OCI-LY1 (cell line): ENCODE measurements around the gene CDK10.

Source experiments
- H2AFZ ChIP-seq: fragments of 200-600 bp; sonication (generic), shearing (Covaris generic); 2 replicates; pipeline ENCODE4 v1.6.0; 2014; ENCODE audit warnings: antibody characterized with exemption, mild to moderate bottlenecking, low read length
- H3F3A ChIP-seq: fragments of 200-600 bp; sonication (generic), shearing (Covaris generic); 2 replicates; pipeline ENCODE4 v1.6.0; 2014; ENCODE audit warnings: mild to moderate bottlenecking, antibody characterized with exemption, low read length, moderate library complexity; ENCODE audit not compliant: insufficient read depth
- H3K27ac ChIP-seq: fragments of 200-600 bp; sonication (generic); 2 replicates; pipeline ENCODE4 v1.5.1; 2014; ENCODE audit warnings: low read length, mixed run types, mild to moderate bottlenecking, low read depth; ENCODE audit not compliant: poor library complexity, severe bottlenecking
- H3K27me3 ChIP-seq: fragments of 200-600 bp; sonication (generic); 2 replicates; pipeline ENCODE4 v1.6.0; 2014; ENCODE audit warnings: antibody characterized with exemption, mild to moderate bottlenecking, low read length, moderate library complexity; ENCODE audit not compliant: insufficient read depth
- H3K36me3 ChIP-seq: fragments of 200-600 bp; sonication (generic); 2 replicates; pipeline ENCODE4 v1.6.1; 2014; ENCODE audit warnings: mild to moderate bottlenecking, antibody characterized with exemption, low read length, moderate library complexity, mixed read lengths; ENCODE audit not compliant: insufficient read depth
- H3K4me1 ChIP-seq: fragments of 200-600 bp; sonication (generic); 2 replicates; pipeline ENCODE4 v1.5.1; 2014; ENCODE audit warnings: mild to moderate bottlenecking, low read length, moderate library complexity; ENCODE audit not compliant: insufficient read depth, severe bottlenecking
- H3K4me2 ChIP-seq: fragments of 200-600 bp; sonication (generic), shearing (Covaris generic); 2 replicates; pipeline ENCODE4 v1.6.1; 2014; ENCODE audit warnings: low read length
- H3K4me3 ChIP-seq: fragments of 200-600 bp; sonication (generic); 2 replicates; pipeline ENCODE4 v1.5.1; 2014; ENCODE audit warnings: low read length, low read depth, mild to moderate bottlenecking, mixed read lengths; ENCODE audit not compliant: poor library complexity, severe bottlenecking
- H3K79me2 ChIP-seq: fragments of 200-600 bp; shearing (Covaris generic); 2 replicates; pipeline ENCODE4 v1.6.1; 2016; ENCODE audit warnings: mixed run types, low read length, mixed read lengths; ENCODE audit not compliant: insufficient read depth
- H3K9ac ChIP-seq: fragments of 200-600 bp; sonication (generic), shearing (Covaris generic); 2 replicates; pipeline ENCODE4 v1.6.1; 2014; ENCODE audit warnings: mild to moderate bottlenecking, low read length, mixed read lengths
- H3K9me2 ChIP-seq: fragments of 200-600 bp; sonication (generic), shearing (Covaris generic); 2 replicates; pipeline ENCODE4 v1.6.1; 2014; ENCODE audit warnings: low read depth, mild to moderate bottlenecking, low read length, mixed read lengths
- H3K9me3 ChIP-seq: fragments of 200-600 bp; shearing (Covaris generic); 2 replicates; pipeline ENCODE4 v1.6.1; 2014; ENCODE audit warnings: low read length, mixed read lengths
- H4K20me1 ChIP-seq: fragments of 200-600 bp; sonication (generic), shearing (Covaris generic); 2 replicates; pipeline ENCODE4 v1.6.0; 2016; ENCODE audit warnings: mild to moderate bottlenecking, low read length; ENCODE audit not compliant: insufficient read depth
- CTCF ChIP-seq: fragments of 200-600 bp; sonication (generic), shearing (Covaris generic); IDR thresholded peaks from 2 replicates; pipeline ENCODE4 v1.5.1; 2017; ENCODE audit warnings: mild to moderate bottlenecking, antibody characterized with exemption, low read length, moderate library complexity, mixed read lengths
- EZH2 ChIP-seq: fragments of 200-600 bp; sonication (generic), shearing (Covaris generic); IDR thresholded peaks from 2 replicates; pipeline ENCODE4 v1.8.0; 2017; ENCODE audit warnings: borderline replicate concordance, mixed run types, mild to moderate bottlenecking, antibody characterized with exemption, low read length, moderate library complexity, mixed read lengths

CDK10 gene

GRCh38 chr16:89733322-89733721 is 46.8 kb downstream of the CDK10 start:
- Histone ChIP-seq H3K4me1 (no peaks in the 10 kb centered on the region), H3K4me2 (no peak overlapping the region), H3K4me3 (no peak overlapping the region), H3K36me3 (peaks cover 81% of the 10 kb centered on the region), H3K9me3 (no peaks in the 10 kb centered on the region), H3F3A (no peaks in the 10 kb centered on the region), H3K79me2 (no peaks in the 10 kb centered on the region), H4K20me1 (no peaks in the 10 kb centered on the region), H3K27me3 (no peaks in the 10 kb centered on the region), H3K9me2 (no peaks in the 10 kb centered on the region), H2AFZ (no peak overlapping the region), H3K27ac (no peak overlapping the region), H3K9ac (no peak overlapping the region)
- TF ChIP-seq CTCF: no peak
- no peak for TF ChIP-seq EZH2

- Histone ChIP-seq H3K79me2 (no peaks in the 10 kb centered on the region), H3F3A (no peaks in the 10 kb centered on the region), H3K36me3 (peaks cover 85% of the 10 kb centered on the region), H3K27me3 (no peaks in the 10 kb centered on the region), H3K4me1 (no peaks in the 10 kb centered on the region), H3K9me3 (no peaks in the 10 kb centered on the region), H3K9ac (no peak overlapping the region), H3K27ac (no peak overlapping the region), H3K4me3 (no peak overlapping the region), H4K20me1 (no peaks in the 10 kb centered on the region), H2AFZ (no peak overlapping the region), H3K4me2 (no peak overlapping the region), H3K9me2 (no peaks in the 10 kb centered on the region)
- TF ChIP-seq CTCF (no peak), EZH2 (no peak)
These were observed 47.3 kb downstream of the CDK10 start for GRCh38 chr16:89733792-89734191.

- no peak overlapping the region for H3K27ac ChIP-seq
- no peaks in the 10 kb centered on the region for H3K4me1 ChIP-seq
- H3K9me3 ChIP-seq: no peaks in the 10 kb centered on the region
- H3K4me2 ChIP-seq: no peak overlapping the region
- no peaks in the 10 kb centered on the region for H3K79me2 ChIP-seq
- no peaks in the 10 kb centered on the region for H3F3A ChIP-seq
- H4K20me1 ChIP-seq: no peaks in the 10 kb centered on the region
- TF ChIP-seq CTCF (no peak), EZH2 (no peak)
- no peak overlapping the region for H3K4me3 ChIP-seq
- H3K36me3 ChIP-seq: peaks cover 88% of the 10 kb centered on the region
- H3K9me2 ChIP-seq: no peaks in the 10 kb centered on the region
- no peak overlapping the region for H2AFZ ChIP-seq
- H3K27me3 ChIP-seq: no peaks in the 10 kb centered on the region
- no peak overlapping the region for H3K9ac ChIP-seq
These were observed 50.1 kb downstream of the CDK10 start for GRCh38 chr16:89736554-89736953.
